Measurements from ENCODE around the gene PRR14.

PRR14 gene

GRCh38 chr16:30650369-30651123 lies at the start of gene PRR14:
TSS of gene PRR14 (plus strand) at chr16:30650960. CDS start at chr16:30651646, 686 bp downstream.
- peak; percentile 88 to 99 for DNase-seq (ENCODE audit: low spot score in 2 of 2)
- H3K27ac Mint-ChIP-seq = peak within 1 kb of the TSS; percentile 99
- H3K36me3 Mint-ChIP-seq = peaks cover 54% of the 10 kb centered on the region
- peaks cover 30% of the 10 kb centered on the region for H3K4me1 Mint-ChIP-seq
- ATAC-seq = peak; percentile 87
- H3K9me3 Mint-ChIP-seq = no peaks in the 10 kb centered on the region
- H3K4me3 Mint-ChIP-seq = peak within 1 kb of the TSS; percentile 94

- no peak overlapping the region for H3K4me3 Mint-ChIP-seq
- DNase-seq (ENCODE audit: low spot score in 2 of 2) (no peak), ATAC-seq (no peak)
- no peaks in the 10 kb centered on the region for H3K4me1 Mint-ChIP-seq
- no peaks in the 10 kb centered on the region for H3K9me3 Mint-ChIP-seq
- H3K27ac Mint-ChIP-seq = peak overlapping the region; percentile 9
- H3K36me3 Mint-ChIP-seq = peaks cover 43% of the 10 kb centered on the region
Observed at GRCh38 chr16:30601966-30602365, 48.8 kb upstream of the PRR14 start.

DNA sequence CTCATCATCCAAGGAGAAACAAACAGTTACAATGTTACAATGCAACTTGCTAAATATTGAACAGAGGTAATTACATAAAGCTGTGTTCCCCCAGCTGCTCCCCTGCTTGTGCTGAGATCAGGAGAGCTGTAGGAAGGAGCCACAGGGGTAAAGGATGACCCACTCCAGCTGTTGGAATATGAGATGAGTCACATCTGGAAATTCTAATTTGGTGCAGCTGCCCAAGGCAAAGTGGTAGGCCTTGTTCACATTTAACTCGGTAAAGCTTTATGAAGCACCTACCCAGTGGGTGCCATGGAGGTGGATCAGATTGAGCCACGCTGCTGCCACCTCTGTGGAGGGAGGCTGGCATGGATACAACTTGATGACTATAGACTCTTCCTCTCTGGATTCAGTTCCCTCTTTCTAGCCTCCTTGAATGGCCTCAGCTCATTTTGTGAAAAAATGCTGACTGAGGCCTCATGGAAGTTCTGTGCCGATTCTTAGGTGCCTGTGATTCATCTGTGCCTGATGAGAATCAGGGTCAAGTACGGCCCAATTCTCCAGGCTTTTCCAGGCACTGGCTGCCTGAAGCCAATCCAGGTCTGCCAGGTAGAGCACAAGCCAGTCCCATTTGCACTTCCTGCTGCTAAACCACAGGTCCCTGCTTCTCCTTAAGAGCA lies 48.0 kb upstream of the PRR14 start:
- H3K36me3 Mint-ChIP-seq = peaks cover 51% of the 10 kb centered on the region
- H3K4me3 Mint-ChIP-seq = no peak overlapping the region
- no peak for DNase-seq (ENCODE audit: low spot score in 2 of 2)
- no peak for ATAC-seq
- H3K9me3 Mint-ChIP-seq = no peaks in the 10 kb centered on the region
- peaks cover 3% of the 10 kb centered on the region for H3K4me1 Mint-ChIP-seq
- H3K27ac Mint-ChIP-seq = peak overlapping the region; percentile 9

DNA sequence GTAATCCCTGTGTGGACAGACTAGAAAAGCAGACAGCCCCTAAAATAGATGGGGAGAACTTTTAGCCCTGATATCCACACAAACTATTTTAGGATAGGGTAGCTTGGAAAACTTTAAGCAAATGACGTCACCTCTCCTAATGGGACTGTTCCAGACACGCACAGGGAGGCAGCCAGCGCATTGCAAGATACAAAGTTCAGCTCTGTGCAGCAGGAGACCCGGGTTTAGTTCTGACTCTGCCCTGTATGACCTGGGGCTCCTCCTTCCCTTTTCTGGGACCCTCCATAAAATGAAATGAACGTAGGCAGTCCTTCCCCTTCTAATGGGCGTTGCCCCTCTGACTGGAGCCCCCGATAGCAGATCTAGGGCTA lies 46.8 kb upstream of the PRR14 start:
- ATAC-seq (no peak), DNase-seq (ENCODE audit: low spot score in 2 of 2) (no peak)
- H3K9me3 Mint-ChIP-seq = no peaks in the 10 kb centered on the region
- peaks cover 61% of the 10 kb centered on the region for H3K36me3 Mint-ChIP-seq
- no peak overlapping the region for H3K4me3 Mint-ChIP-seq
- no peak overlapping the region for H3K27ac Mint-ChIP-seq
- peaks cover 8% of the 10 kb centered on the region for H3K4me1 Mint-ChIP-seq

- no peaks in the 10 kb centered on the region for H3K9me3 Mint-ChIP-seq
- H3K4me3 Mint-ChIP-seq = no peak overlapping the region
- H3K4me1 Mint-ChIP-seq = peaks cover 11% of the 10 kb centered on the region
- ATAC-seq (no peak), DNase-seq (ENCODE audit: low spot score in 2 of 2) (no peak)
- H3K27ac Mint-ChIP-seq = no peak overlapping the region
- H3K36me3 Mint-ChIP-seq = peaks cover 65% of the 10 kb centered on the region
Observed at GRCh38 chr16:30604316-30604947, 46.3 kb upstream of the PRR14 start.

DNA sequence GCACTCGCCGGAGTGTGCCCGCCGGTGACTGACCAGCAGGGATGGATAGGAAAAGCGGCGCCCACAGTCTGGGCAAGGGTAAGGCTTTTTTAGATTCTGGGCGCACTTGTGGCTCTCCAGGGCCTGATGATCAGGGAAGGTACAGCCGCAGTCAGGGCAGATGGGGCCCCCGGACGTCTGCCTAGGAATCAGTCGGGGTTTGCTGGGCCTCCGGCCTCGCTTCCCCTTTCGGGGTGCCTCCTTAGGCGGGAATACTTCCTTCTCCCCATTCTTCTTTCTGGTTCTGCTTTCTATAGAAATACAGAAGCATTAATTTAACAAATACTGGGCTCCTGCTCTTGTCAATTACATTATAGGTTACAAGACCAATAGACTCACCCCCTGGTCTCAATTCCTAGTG lies 45.6 kb upstream of the PRR14 start:
- H3K4me3 Mint-ChIP-seq = no peak overlapping the region
- DNase-seq (ENCODE audit: low spot score in 2 of 2) (no peak), ATAC-seq (no peak)
- H3K36me3 Mint-ChIP-seq = peaks cover 68% of the 10 kb centered on the region
- peaks cover 12% of the 10 kb centered on the region for H3K4me1 Mint-ChIP-seq
- no peaks in the 10 kb centered on the region for H3K9me3 Mint-ChIP-seq
- H3K27ac Mint-ChIP-seq = no peak overlapping the region

- Mint-ChIP-seq H3K27ac (no peak overlapping the region), H3K9me3 (no peaks in the 10 kb centered on the region), H3K36me3 (peaks cover 72% of the 10 kb centered on the region), H3K4me1 (peaks cover 17% of the 10 kb centered on the region), H3K4me3 (no peak overlapping the region)
- ATAC-seq (no peak), DNase-seq (ENCODE audit: low spot score in 2 of 2) (no peak)
Observed at GRCh38 chr16:30606004-30606403, 44.8 kb upstream of the PRR14 start.

DNA sequence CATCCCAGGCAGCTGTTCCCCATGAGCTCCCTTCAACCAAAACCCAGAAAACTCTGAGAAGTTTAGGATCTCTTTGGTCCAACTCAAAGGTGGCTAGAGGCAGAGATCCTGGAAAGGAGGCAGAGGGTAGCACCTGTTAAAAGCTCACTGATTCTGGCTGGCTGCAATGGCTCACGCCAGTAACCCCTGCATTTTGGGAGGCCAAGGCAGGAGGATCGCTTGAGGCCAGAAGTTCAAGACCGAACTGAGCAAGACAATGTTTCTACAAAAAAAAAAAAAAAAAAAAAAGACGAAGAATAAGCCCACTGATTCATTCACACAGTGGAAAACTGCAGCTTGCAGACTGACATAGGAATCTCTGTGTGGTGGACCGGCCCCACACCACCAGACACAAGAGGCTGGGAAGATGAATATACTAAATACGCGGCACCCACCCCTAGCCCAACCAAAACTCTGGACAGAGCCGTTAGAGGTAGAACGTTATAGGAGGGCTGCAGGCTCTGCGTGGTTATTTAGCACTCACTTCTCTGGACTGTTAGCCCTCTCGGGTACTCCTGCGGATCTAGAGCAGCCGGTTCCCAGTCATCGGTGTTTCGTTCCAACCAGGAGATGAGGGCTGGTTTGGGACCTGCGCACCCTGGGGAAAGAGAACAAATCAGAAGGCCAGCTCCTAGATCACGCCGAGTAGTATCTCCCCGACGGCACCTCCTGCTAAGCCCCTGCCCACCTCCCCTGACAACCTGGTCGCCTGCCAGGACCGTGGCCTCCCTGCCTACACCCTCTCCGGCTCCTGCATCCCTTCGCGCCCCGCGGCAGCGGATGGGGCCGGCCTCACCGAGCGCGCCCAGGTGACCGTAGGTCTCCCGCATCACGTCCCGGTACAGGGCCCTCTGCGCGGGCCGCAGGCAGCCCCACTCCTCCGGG lies 41.5 kb upstream of the PRR14 start:
- ATAC-seq (peak; percentile 71), DNase-seq (ENCODE audit: low spot score in 2 of 2) (no peak)
- H3K27ac Mint-ChIP-seq = peak overlapping the region; percentile 98
- peaks cover 56% of the 10 kb centered on the region for H3K36me3 Mint-ChIP-seq
- H3K4me3 Mint-ChIP-seq = peak overlapping the region; percentile 85
- peaks cover 17% of the 10 kb centered on the region for H3K4me1 Mint-ChIP-seq
- H3K9me3 Mint-ChIP-seq = no peaks in the 10 kb centered on the region

DNA sequence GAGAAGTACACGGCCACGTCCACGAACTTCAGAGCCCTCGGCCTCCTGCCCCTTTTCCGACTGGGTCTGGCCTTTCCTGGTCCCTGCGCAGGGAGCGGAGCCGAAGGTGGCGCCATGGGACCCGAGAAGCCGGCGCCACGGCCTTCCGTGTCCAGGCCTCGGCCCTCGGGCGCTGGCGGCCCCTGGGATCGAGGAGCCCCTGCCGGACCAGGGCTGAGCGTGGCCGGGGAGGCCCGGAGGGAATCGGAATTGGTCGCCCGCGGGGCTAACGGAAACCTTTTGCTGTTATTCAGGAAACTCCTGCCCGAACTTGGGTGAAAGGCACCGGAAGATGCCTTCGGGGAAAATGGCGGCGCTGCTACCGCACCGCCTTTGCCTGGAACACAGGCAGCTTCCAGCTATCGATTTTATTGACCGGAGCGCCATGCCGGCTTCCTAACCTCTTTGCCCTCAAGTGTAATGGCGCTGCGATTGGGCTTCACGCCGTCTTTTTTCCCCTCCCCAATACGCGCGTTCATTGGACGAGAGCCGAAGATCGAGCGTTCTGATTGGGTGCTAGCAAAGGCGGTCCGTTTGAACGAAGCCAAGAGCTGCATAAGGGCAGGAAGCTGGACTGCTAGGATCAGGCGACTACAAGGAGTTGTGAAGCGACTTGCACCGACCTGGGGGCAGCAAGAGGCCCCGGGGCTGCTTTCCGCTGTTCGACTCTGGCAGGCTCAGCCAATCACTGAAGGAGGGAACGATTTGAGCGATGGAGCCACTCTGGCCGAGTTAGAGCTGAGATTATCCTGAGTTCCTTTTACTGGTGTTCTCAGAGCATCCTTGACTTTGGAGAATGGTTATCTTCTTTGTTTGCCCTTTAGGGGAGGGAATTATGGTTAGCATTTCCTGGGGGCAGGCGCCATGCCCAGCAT lies 40.6 kb upstream of the PRR14 start, which contains the start of gene ZNF689:
Gene ZNF689, minus strand, starts transcription at position 464 of the 914 bp plus-strand sequence. Its CDS starts 348 bp downstream, at position 116.
- DNase-seq (ENCODE audit: low spot score in 2 of 2) = peak; percentile 89 to 98
- Mint-ChIP-seq H3K4me1 (peaks cover 17% of the 10 kb centered on the region), H3K27ac (peak within 1 kb of the TSS; percentile 98), H3K4me3 (peak within 1 kb of the TSS; percentile 85), H3K36me3 (peaks cover 47% of the 10 kb centered on the region), H3K9me3 (no peaks in the 10 kb centered on the region)
- ATAC-seq = peak; percentile 96

DNA sequence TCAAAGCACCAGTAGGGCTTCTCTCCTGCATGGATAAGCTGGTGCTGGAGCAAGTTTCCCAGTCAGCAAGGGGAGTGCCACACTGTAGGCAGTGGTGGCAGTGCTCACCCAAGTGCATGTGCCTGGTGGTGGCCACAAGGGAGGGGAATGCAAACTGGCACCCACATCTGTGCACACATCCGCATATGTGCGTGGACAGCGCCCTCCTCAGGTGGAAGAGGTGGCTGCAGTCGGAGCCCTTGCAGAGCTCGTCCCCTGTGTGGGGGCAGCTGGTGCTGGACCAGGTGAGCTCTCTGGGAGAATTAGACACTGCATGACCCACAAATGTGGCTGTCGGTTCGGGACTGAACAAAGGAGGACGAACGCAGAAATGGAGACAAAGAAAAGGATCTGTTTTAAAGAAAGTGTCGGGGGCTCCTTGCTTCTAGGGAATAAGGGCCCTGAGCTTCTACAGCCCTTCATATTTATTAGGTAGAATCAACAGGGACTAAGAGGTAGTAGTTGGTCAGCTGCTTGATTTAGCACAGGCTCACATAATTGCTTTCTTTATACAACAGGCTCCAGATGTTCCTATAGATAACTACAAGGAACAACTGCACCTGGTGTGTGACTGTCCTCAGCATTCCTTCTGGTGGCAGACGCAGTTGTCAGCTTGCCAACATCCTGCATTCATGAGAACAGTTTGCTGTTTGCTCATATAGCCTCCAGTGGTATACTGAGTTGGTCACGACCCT lies 35.2 kb upstream of the PRR14 start:
- Mint-ChIP-seq H3K9me3 (no peaks in the 10 kb centered on the region), H3K36me3 (peaks cover under 1% of the 10 kb centered on the region), H3K4me3 (no peak overlapping the region), H3K4me1 (peaks cover 2% of the 10 kb centered on the region), H3K27ac (no peak overlapping the region)
- DNase-seq (ENCODE audit: low spot score in 2 of 2) = peak; percentile 85 to 91
- ATAC-seq = peak; percentile 92

GRCh38 chr16:30619202-30619601 lies 31.6 kb upstream of the PRR14 start:
- Mint-ChIP-seq H3K4me1 (no peaks in the 10 kb centered on the region), H3K4me3 (no peak overlapping the region)
- DNase-seq (ENCODE audit: low spot score in 2 of 2) = no peak

DNA sequence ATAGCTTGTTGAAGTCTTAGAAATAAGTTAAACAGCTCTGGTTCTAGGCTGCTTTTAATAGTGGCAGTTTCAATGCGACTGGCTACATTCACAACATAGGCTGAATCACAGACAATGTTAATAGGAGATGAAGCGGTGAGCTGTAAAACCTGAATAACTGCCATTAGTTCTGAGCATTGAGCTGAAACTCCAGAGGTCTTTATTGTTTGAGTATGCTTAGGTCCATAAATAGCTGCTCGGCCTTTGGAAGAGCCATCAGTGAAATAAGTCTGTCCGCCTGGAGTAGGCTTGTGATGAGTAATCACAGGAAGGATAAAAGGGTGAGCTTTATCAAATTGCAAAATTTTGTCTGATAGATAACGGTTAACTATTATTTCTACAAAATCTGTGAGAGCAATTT lies 31.1 kb upstream of the PRR14 start:
- no peaks in the 10 kb centered on the region for H3K36me3 Mint-ChIP-seq
- no peak overlapping the region for H3K4me3 Mint-ChIP-seq
- no peaks in the 10 kb centered on the region for H3K9me3 Mint-ChIP-seq
- H3K4me1 Mint-ChIP-seq = no peaks in the 10 kb centered on the region
- DNase-seq (ENCODE audit: low spot score in 2 of 2) (no peak), ATAC-seq (no peak)
- H3K27ac Mint-ChIP-seq = no peak overlapping the region

More at GRCh38 chr16:30619202-30619601, 31.6 kb upstream of the PRR14 start:
- ATAC-seq = no peak
- no peak overlapping the region for H3K27ac Mint-ChIP-seq
- no peaks in the 10 kb centered on the region for H3K9me3 Mint-ChIP-seq
- H3K36me3 Mint-ChIP-seq = no peaks in the 10 kb centered on the region

GRCh38 chr16:30620169-30620568 lies 30.6 kb upstream of the PRR14 start:
- Mint-ChIP-seq H3K4me3 (no peak overlapping the region), H3K27ac (no peak overlapping the region), H3K4me1 (no peaks in the 10 kb centered on the region), H3K9me3 (no peaks in the 10 kb centered on the region), H3K36me3 (no peaks in the 10 kb centered on the region)
- ATAC-seq = no peak
- no peak for DNase-seq (ENCODE audit: low spot score in 2 of 2)
